T-helper 1 cell treated with Interleukin-12 subunit alpha and Interleukin-12 subunit beta and Interleukin-4 antibody, amounts not matched to agents 30 ng/mL and 1 ng/mL, for 36 hours (primary cell): ENCODE measurements around the gene DBR1. TPM values are rescaled to one million over a fixed set of nuclear protein-coding genes. Genes with fewer than 3 reads are reported as not detected.
"Not testable (repeated sequence)": the region's sequence is repeated elsewhere in the genome, so short reads cannot be mapped to it uniquely, and the experiment has no call there.

Experiments used
- intact Hi-C: fragments of 100-400 bp; cut with micrococcal nuclease; formaldehyde crosslinking; loops from one replicate; pipeline ENCODE4 v1.15.1; 2024
- total RNA-seq: library from RNA; stranded (reverse); gene quantifications from 2 replicates; pipeline ENCODE4 v1.2.3, GENCODE V29; 2022

The DBR1 gene
- total RNA-seq, 1 donor from 2014 or later, result 21.4 TPM

GRCh38 chr3:138187296-138188012, 12.7 kb upstream of the DBR1 start, which contains the start of gene ARMC8:
TSS of gene ARMC8 (plus strand) at chr3:138187301. CDS start at chr3:138187555, 254 bp downstream.
- intact Hi-C loops, result loop anchor here (1.0 to 10.0 kb wide), 17 partner anchors 13 to 1995 kb away; partner anchors contain the start of genes CEP70, COPB2, DBR1 and FAIM

- intact Hi-C loops, result loop anchor here (1.0 to 10.0 kb wide), 17 partner anchors 13 to 1995 kb away; partner anchors contain the start of genes CEP70, COPB2, DBR1 and FAIM
Observed at GRCh38 chr3:138186803-138187295, 12.1 kb upstream of the DBR1 start.

GRCh38 chr3:138186221-138186620, 11.5 kb upstream of the DBR1 start:
- intact Hi-C loops, result loop anchor here (2.0 to 10.0 kb wide), 13 partner anchors 36 to 1994 kb away; partner anchors contain the start of genes COPB2, FAIM, NCK1 and NMNAT3

- intact Hi-C loops, result loop anchor here (5.0 to 10.0 kb wide), 9 partner anchors 37 to 1993 kb away; partner anchors contain the start of genes FAIM, NCK1, NMNAT3 and PIK3CB
Observed at GRCh38 chr3:138184994-138185393, 10.3 kb upstream of the DBR1 start.

- intact Hi-C loops, result loop anchor here (1.0 to 10.0 kb wide), 7 partner anchors 149 to 934 kb away; partner anchors contain the start of genes CEP70, MRAS and NME9
Observed at GRCh38 chr3:138180375-138181029, 5.8 kb upstream of the DBR1 start.

- intact Hi-C loops, result loop anchor here (1.0 to 5.0 kb wide), 10 partner anchors 13 to 1422 kb away; partner anchors contain the start of genes ARMC8, CEP70, COPB2 and FAIM
Observed at GRCh38 chr3:138173769-138174420, 826 bp downstream of the DBR1 start.

- intact Hi-C loops, result loop anchor here (5.0 kb wide), 4 partner anchors 435 to 1420 kb away; partner anchors contain the start of genes FAIM, MRPS22, NCK1 and STAG1
Observed at GRCh38 chr3:138172625-138173024, 2.1 kb downstream of the DBR1 start.

GRCh38 chr3:138165061-138165460, 9.7 kb downstream of the DBR1 start:
- intact Hi-C loops, result no loop called here

- intact Hi-C loops, result no loop called here
Observed at GRCh38 chr3:138157743-138158142, 17.0 kb downstream of the DBR1 start.

- intact Hi-C loops, result no loop called here
Observed at GRCh38 chr3:138154534-138154933, 20.2 kb downstream of the DBR1 start.

GRCh38 chr3:138148503-138148902, 26.2 kb downstream of the DBR1 start:
- intact Hi-C loops, result no loop called here

- intact Hi-C loops, result not testable (repeated sequence)
Observed at GRCh38 chr3:138142181-138142580, 32.5 kb downstream of the DBR1 start.

- intact Hi-C loops, result no loop called here
Observed at GRCh38 chr3:138140940-138141339, 33.8 kb downstream of the DBR1 start.

- intact Hi-C loops, result no loop called here
Observed at GRCh38 chr3:138139691-138140090, 35.0 kb downstream of the DBR1 start.

GRCh38 chr3:138137861-138138260, 36.9 kb downstream of the DBR1 start:
- intact Hi-C loops, result no loop called here

- intact Hi-C loops, result no loop called here
Observed at GRCh38 chr3:138136201-138136600, 38.5 kb downstream of the DBR1 start.

- intact Hi-C loops, result no loop called here
Observed at GRCh38 chr3:138135833-138136194, 38.9 kb downstream of the DBR1 start.

- intact Hi-C loops, result no loop called here
Observed at GRCh38 chr3:138135146-138135832, 39.4 kb downstream of the DBR1 start.

- intact Hi-C loops, result no loop called here
Observed at GRCh38 chr3:138132239-138132638, 42.5 kb downstream of the DBR1 start, which contains the start of gene A4GNT. TSS of gene A4GNT (minus strand) at chr3:138132390. CDS start at chr3:138131256, 1,134 bp downstream.

- intact Hi-C loops, result no loop called here
Observed at GRCh38 chr3:138127636-138128365, 46.9 kb downstream of the DBR1 start.
